ENCODE measurements around the gene INVS. TPM values are rescaled to one million over a fixed set of nuclear protein-coding genes. Genes with fewer than 3 reads are reported as not detected.

Gene INVS
- total RNA-seq, 1 experiment from 2014 or later, result 21.1 TPM

GRCh38 chr9:100217536-100217935, 118.5 kb downstream of the INVS start:
- H3K27me3 ChIP-seq (ENCODE audit: insufficient read depth, low read length), result no peaks in the 10 kb centered on the region
- no peaks in the 10 kb centered on the region for H3K79me2 ChIP-seq (ENCODE audit: insufficient read depth, low read length)
- DNase-seq (ENCODE audit: low read depth, low spot score), result no peak
- no peak overlapping the region for H3K4me2 ChIP-seq (ENCODE audit: low read length)
- no peaks in the 10 kb centered on the region for H3K9me3 ChIP-seq (ENCODE audit: control insufficient read depth in 1 of 2, insufficient read depth in 1 of 2, low read depth in 1 of 2, low read length in 2 of 2)
- RAD21 ChIA-PET (ENCODE audit: low non-redundant PET in 1 of 2, low total read pairs in 2 of 2, uncharacterized antibody in 2 of 2, unreplicated experiment in 2 of 2), result no interaction called here
- H3K36me3 ChIP-seq (ENCODE audit: control insufficient read depth in 1 of 2, insufficient read depth in 2 of 2, low read length in 2 of 2), result no peaks in the 10 kb centered on the region
- no TSS peak for BruUV-seq (replicated peaks)
- TF ChIP-seq MAX (IDR thresholded peaks at IDR 0.05), result no peak
- TF ChIP-seq ATF3 (IDR thresholded peaks at IDR 0.05), result no peak
- TF ChIP-seq POLR2AphosphoS5 (IDR thresholded peaks at IDR 0.05; ENCODE audit: low read depth, low read length), result no peak
- no peak for TF ChIP-seq ZNF274 (IDR thresholded peaks at IDR 0.05; ENCODE audit: low read depth, low read length)
- TF ChIP-seq JUND (IDR thresholded peaks at IDR 0.05), result no peak
- no peak for TF ChIP-seq CEBPB (IDR thresholded peaks at IDR 0.05; ENCODE audit: low read depth)
- TF ChIP-seq EGR1 (IDR thresholded peaks at IDR 0.05; ENCODE audit: low read depth), result no peak
- no peak for TF ChIP-seq ZBTB33 (IDR thresholded peaks at IDR 0.05; ENCODE audit: extremely low read depth, insufficient replicate concordance, low read length)
- TF ChIP-seq CTCF (IDR thresholded peaks at IDR 0.05 in 2 of 3, conservative IDR thresholded peaks at IDR 0.05 in 1 of 3; ENCODE audit: borderline replicate concordance in 1 of 3, insufficient read depth in 1 of 3, low read depth in 2 of 3, low read length in 2 of 3), result no peak
- TF ChIP-seq REST (IDR thresholded peaks at IDR 0.05; ENCODE audit: low read depth), result no peak
- TF ChIP-seq YY1 (IDR thresholded peaks at IDR 0.05; ENCODE audit: extremely low read depth, insufficient replicate concordance, low read depth, low read length), result no peak
- TF ChIP-seq RAD21 (IDR thresholded peaks at IDR 0.05; ENCODE audit: low read depth), result no peak
- no peak for TF ChIP-seq FOSL1 (IDR thresholded peaks at IDR 0.05; ENCODE audit: low read depth)
- TF ChIP-seq TCF7L2 (IDR thresholded peaks at IDR 0.05; ENCODE audit: borderline replicate concordance, extremely low read depth, insufficient read depth, insufficient read length), result no peak
- TF ChIP-seq CBX3 (IDR thresholded peaks at IDR 0.05; ENCODE audit: low read depth), result no peak
- TF ChIP-seq SP1 (IDR thresholded peaks at IDR 0.05; ENCODE audit: low read depth), result no peak
- TF ChIP-seq EZH2 (IDR thresholded peaks at IDR 0.05), result no peak
- no peak for TF ChIP-seq SIN3A (IDR thresholded peaks at IDR 0.05; ENCODE audit: low read depth)
- TF ChIP-seq POLR2A (IDR thresholded peaks at IDR 0.05; ENCODE audit: borderline replicate concordance, extremely low read depth, insufficient read depth, insufficient read length), result no peak
- H3K9ac ChIP-seq (ENCODE audit: low read length), result no peak overlapping the region
- H4K20me1 ChIP-seq (ENCODE audit: insufficient read depth), result no peaks in the 10 kb centered on the region
- H3K27ac ChIP-seq (ENCODE audit: low read depth, low read length), result no peak overlapping the region
- no peak for ATAC-seq
- POLR2A ChIA-PET, result no interaction called here
- no peak overlapping the region for H3K4me3 ChIP-seq (replicated peaks in 1 of 2; ENCODE audit: low read depth in 1 of 2, low read length in 2 of 2)
- H2AFZ ChIP-seq (ENCODE audit: low read depth, low read length, poor library complexity, severe bottlenecking), result no peak overlapping the region
- intact Hi-C loops (cut with micrococcal nuclease), result no loop called here
- CTCF ChIA-PET, result no interaction called here
- no peaks in the 10 kb centered on the region for H3K4me1 ChIP-seq (ENCODE audit: control insufficient read depth in 1 of 2, insufficient read depth in 2 of 2, low read length in 2 of 2)
- H3K9me2 ChIP-seq (ENCODE audit: insufficient read depth), result no peaks in the 10 kb centered on the region

Data from HCT116 (cell line).